Sigmoid colon (tissue), 7 donors: ENCODE results near the gene SPSB1. TPM values are rescaled to one million over a fixed set of nuclear protein-coding genes. Genes with fewer than 3 reads are reported as not detected.

Experiments used
- DNase-seq: peaks from one replicate; pipeline ENCODE4 v3.0.0-alpha.2; 2019
- H3K27ac ChIP-seq, 4 donors: fragments of 200-600 bp; sonication (generic); one replicate each; pipeline ENCODE4 v1.5.1; 2016 to 2019; ENCODE audit warnings: mild to moderate bottlenecking in 1 of 4
- H3K27me3 ChIP-seq, 3 donors: fragments of 200-600 bp; sonication (generic); one replicate each; pipeline ENCODE4 v1.5.1; 2019; ENCODE audit warnings: mild to moderate bottlenecking in 1 of 3
- H3K36me3 ChIP-seq, 4 donors: fragments of 200-600 bp; sonication (generic); one replicate each; pipeline ENCODE4 v1.5.1; 2016 to 2019
- H3K4me1 ChIP-seq, 4 donors: fragments of 200-600 bp; sonication (generic); one replicate each; pipeline ENCODE4 v1.5.1; 2017 to 2019
- H3K4me3 ChIP-seq, 4 donors: fragments of 200-600 bp; sonication (generic); one replicate each; pipeline ENCODE4 v1.5.1; 2017 to 2019; ENCODE audit warnings: mild to moderate bottlenecking in 2 of 4, moderate library complexity in 1 of 4
- H3K9me3 ChIP-seq, 4 donors: fragments of 200-600 bp in 3 of 4; sonication (generic) in 3 of 4; one replicate each; pipeline versions ENCODE4 v1.5.1 to v1.6.1; 2013 to 2019
- EP300 ChIP-seq, 4 donors: sonication (generic); formaldehyde crosslinking; IDR thresholded peaks; one replicate each; pipeline ENCODE4 v1.6.1; 2017; ENCODE audit warnings: antibody characterized with exemption in 4 of 4
- POLR2A ChIP-seq, 2 donors: fragments of 450-650 bp; IDR thresholded peaks; one replicate each; pipeline ENCODE4 v1.6.1; 2016; ENCODE audit warnings: antibody characterized with exemption in 2 of 2, mild to moderate bottlenecking in 2 of 2, moderate library complexity in 2 of 2
- POLR2AphosphoS5 ChIP-seq, 4 donors: sonication (generic); formaldehyde crosslinking; IDR thresholded peaks; one replicate each; pipeline ENCODE4 v1.6.1; 2017; ENCODE audit warnings: antibody characterized with exemption in 4 of 4
- WGBS, 2 donors: extraction: QIAGEN DNeasy Blood & Tissue Kit; methylation state at CpG; one replicate each; pipeline ENCODE4 v1.1.7; 2013; 5-methylcytosine and 5-hydroxymethylcytosine counted together
- intact Hi-C: fragments of 100-400 bp; cut with DNase I; formaldehyde crosslinking; loops from one replicate; pipeline ENCODE4 v1.15.1; 2023
- polyA plus RNA-seq, 3 donors: library from polyadenylated mRNA; stranded (reverse); fragments of 200-250 nt; gene quantifications; one replicate each; pipeline ENCODE4 v1.2.3, GENCODE V29; 2013
- total RNA-seq, 4 donors: library from RNA; depleted of rRNA; stranded (reverse); fragments of >200 nt; gene quantifications; one replicate each; pipeline ENCODE4 v1.1.0, GENCODE V29; 2016
- TF ChIP-seq, protein P1 (sequence below), 4 experiments: fragments of 450-650 bp in 3 of 4; fragments of 200-600 bp in 1 of 4; IDR thresholded peaks; one replicate each; pipeline ENCODE4 v1.5.1; 2016 to 2019; ENCODE audit warnings: antibody characterized with exemption in 4 of 4, mild to moderate bottlenecking in 3 of 4, moderate library complexity in 2 of 4
- donor health status: healthy with polysubstance abuse.
- donor health status: Bipolar disorder and iron deficiency.
- donor health status: healthy.

Gene SPSB1
- total and polyA plus RNA-seq, 7 donors: 17.4 to 34.3 (median 26.4) TPM

DNA sequence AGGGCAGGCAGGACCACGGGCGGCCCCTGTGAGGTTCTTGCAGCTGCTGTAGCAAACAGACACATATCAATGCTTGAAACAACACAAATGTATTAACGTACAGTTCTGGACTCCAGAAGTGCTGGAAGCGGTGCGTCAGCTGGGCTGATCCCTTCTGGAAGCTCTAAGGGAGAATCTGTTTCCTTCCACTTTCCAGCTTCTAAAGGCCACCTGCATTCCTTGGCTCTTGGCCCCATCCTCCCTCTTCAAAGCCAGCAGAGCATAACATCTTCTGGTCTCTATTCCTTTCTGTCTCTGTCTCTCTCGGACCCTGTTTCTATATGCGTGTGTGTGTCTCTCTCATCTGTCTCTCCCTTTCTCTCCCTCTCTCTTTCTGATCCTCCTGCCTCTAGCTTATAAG lies 102.3 kb downstream of the SPSB1 start:
- Histone ChIP-seq H3K4me1 (peaks cover 0 to 22% (median 8%) of the 10 kb centered on the region in 4 donors), H3K27me3 (no peaks in the 10 kb centered on the region), H3K36me3 (no peaks in the 10 kb centered on the region), H3K9me3 (peaks cover 0 to 3% (median 0%) of the 10 kb centered on the region in 4 donors), H3K27ac (no peak overlapping the region), H3K4me3 (no peak overlapping the region)
- TF ChIP-seq POLR2AphosphoS5 (IDR thresholded peaks at IDR 0.05): no peak
- no peak for TF ChIP-seq EP300 (IDR thresholded peaks at IDR 0.05)
- TF ChIP-seq, protein P1, sequence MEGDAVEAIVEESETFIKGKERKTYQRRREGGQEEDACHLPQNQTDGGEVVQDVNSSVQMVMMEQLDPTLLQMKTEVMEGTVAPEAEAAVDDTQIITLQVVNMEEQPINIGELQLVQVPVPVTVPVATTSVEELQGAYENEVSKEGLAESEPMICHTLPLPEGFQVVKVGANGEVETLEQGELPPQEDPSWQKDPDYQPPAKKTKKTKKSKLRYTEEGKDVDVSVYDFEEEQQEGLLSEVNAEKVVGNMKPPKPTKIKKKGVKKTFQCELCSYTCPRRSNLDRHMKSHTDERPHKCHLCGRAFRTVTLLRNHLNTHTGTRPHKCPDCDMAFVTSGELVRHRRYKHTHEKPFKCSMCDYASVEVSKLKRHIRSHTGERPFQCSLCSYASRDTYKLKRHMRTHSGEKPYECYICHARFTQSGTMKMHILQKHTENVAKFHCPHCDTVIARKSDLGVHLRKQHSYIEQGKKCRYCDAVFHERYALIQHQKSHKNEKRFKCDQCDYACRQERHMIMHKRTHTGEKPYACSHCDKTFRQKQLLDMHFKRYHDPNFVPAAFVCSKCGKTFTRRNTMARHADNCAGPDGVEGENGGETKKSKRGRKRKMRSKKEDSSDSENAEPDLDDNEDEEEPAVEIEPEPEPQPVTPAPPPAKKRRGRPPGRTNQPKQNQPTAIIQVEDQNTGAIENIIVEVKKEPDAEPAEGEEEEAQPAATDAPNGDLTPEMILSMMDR (IDR thresholded peaks at IDR 0.05): no peak
- intact Hi-C loops: no loop called here
- 96 to 97% methylated on average over 7 of the region's 7 CpGs for WGBS, 2 donors
- DNase-seq: no peak

DNA sequence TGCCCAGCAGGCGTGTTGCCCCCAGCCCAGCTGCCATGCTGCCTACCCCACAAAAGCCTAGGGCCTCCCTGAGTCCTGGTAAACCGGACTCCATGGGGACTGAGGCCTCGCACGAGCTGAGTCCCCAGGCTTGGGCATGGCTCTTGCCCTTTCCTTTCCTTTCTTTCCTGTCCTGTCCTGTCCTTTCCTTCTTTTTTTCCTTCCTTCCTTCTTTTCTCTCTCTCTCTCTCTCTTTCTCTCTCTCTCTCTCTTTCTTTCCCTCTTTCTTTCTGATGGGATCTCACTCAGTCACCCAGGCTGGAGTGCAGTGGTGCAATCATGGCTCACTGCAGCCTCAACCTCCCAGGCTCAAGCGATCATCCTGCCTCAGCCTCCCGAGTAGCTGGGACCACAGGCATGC lies 104.4 kb downstream of the SPSB1 start:
- Histone ChIP-seq H3K4me1 (peaks cover 0 to 33% (median 12%) of the 10 kb centered on the region in 4 donors), H3K27ac (no peak overlapping the region), H3K4me3 (no peak overlapping the region), H3K27me3 (no peaks in the 10 kb centered on the region), H3K36me3 (no peaks in the 10 kb centered on the region), H3K9me3 (peaks cover 0 to 3% (median 0%) of the 10 kb centered on the region in 4 donors)
- no peak for TF ChIP-seq POLR2AphosphoS5 (IDR thresholded peaks at IDR 0.05)
- 92 to 94% methylated on average over 6 of the region's 6 CpGs for WGBS, 2 donors
- no peak for DNase-seq
- intact Hi-C loops: no loop called here

DNA sequence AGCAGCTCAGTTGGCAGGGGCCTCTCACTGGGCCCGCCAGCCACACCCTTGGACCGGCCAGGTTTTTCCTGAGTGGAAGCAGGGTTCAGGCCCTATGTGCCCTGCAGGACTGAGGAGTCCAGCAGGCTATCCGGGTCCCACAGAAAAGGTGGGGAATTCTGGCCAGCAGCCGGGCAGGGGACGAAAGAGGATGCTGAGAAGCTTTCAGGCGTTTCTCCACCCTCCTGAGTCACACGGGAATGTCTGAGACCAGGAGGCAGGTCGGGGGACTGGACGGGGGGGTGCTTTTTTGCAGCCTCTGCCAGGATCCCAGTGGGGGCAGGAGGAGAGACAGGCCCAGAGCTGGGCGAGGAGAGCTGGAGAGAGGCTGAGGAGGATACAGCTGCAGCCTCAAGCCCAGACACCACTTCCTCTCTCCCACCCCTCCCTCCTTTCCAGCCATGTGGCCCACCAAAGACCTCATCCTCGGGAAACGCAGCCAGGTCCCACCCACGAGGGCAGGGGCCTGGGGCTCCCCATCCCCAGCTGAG lies 105.4 kb downstream of the SPSB1 start:
- peak in 1 of 4 donors; percentile 6 for TF ChIP-seq POLR2AphosphoS5 (IDR thresholded peaks at IDR 0.05)
- TF ChIP-seq, protein P1 (IDR thresholded peaks at IDR 0.05): no peak
- TF ChIP-seq EP300 (IDR thresholded peaks at IDR 0.05): no peak
- no peak for TF ChIP-seq POLR2A (IDR thresholded peaks at IDR 0.05)
- Histone ChIP-seq H3K4me1 (peaks cover 0 to 33% (median 12%) of the 10 kb centered on the region in 4 donors), H3K4me3 (no peak overlapping the region), H3K36me3 (no peaks in the 10 kb centered on the region), H3K27ac (peak overlapping the region in 1 of 4 donors; percentile 52), H3K27me3 (no peaks in the 10 kb centered on the region), H3K9me3 (peaks cover 0 to 3% (median 0%) of the 10 kb centered on the region in 4 donors)
- intact Hi-C loops: no loop called here
- no peak for DNase-seq
- WGBS, 2 donors: 54 to 75% methylated on average over 13 of the region's 13 CpGs

DNA sequence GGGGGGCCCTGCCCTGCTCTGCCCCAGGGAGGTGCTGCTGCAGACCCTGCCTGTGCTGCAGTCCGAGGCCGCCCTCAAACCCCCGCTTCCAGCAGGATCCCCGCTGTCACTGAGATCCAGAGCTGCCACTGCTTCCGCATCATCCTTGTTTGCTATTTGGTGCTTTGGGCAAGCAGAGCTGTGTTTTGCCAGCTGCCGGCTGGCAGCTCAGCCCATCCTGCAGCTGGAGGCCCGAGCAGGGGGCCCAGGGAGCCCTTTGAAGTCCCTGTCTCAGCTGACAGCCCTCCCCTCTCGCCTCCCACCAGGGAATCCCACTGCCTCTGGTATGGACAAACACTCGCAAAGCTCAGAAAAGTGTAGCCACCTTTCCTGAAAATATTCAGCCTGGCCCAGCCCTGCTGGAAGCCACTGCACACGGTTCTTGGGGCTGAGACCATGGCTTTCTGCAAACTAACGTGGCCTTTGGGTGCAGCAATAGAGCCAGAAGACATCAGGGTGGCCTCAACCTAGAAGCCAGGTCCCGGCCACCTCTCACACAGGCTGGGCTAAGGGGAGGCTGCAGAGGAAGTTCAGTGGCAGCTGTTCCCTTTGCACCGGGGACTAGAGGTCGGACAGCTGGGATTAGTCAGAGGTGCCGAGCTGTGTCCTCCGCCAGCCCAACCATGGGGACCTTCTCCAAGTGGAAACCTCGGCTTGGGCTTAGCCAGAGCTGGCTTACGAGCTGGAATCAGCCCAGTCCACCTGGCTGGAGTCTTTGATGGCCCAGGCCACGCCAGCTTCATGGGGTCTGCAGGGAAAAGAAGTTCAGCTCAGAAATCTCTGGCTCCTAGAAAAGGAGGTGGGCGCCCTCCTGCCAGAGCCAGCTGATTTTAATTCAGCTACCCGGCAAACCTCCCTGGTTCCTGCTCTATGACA lies 107.1 kb downstream of the SPSB1 start:
- Histone ChIP-seq H3K4me3 (no peak overlapping the region), H3K36me3 (no peaks in the 10 kb centered on the region), H3K27ac (peak overlapping the region in 2 of 4 donors; percentile 4 to 24), H3K9me3 (peaks cover 0 to 3% (median 0%) of the 10 kb centered on the region in 4 donors), H3K27me3 (no peaks in the 10 kb centered on the region), H3K4me1 (peaks cover 0 to 33% (median 12%) of the 10 kb centered on the region in 4 donors)
- no peak for TF ChIP-seq EP300 (IDR thresholded peaks at IDR 0.05)
- no peak for TF ChIP-seq POLR2A (IDR thresholded peaks at IDR 0.05)
- TF ChIP-seq, protein P1 (IDR thresholded peaks at IDR 0.05): no peak
- TF ChIP-seq POLR2AphosphoS5 (IDR thresholded peaks at IDR 0.05): no peak
- 59 to 68% methylated on average over 21 of the region's 21 CpGs for WGBS, 2 donors
- peak; percentile 81 for DNase-seq
- intact Hi-C loops: loop anchor here (10.0 kb wide), 1 partner anchor 495 kb away; no protein-coding TSS in a partner anchor

DNA sequence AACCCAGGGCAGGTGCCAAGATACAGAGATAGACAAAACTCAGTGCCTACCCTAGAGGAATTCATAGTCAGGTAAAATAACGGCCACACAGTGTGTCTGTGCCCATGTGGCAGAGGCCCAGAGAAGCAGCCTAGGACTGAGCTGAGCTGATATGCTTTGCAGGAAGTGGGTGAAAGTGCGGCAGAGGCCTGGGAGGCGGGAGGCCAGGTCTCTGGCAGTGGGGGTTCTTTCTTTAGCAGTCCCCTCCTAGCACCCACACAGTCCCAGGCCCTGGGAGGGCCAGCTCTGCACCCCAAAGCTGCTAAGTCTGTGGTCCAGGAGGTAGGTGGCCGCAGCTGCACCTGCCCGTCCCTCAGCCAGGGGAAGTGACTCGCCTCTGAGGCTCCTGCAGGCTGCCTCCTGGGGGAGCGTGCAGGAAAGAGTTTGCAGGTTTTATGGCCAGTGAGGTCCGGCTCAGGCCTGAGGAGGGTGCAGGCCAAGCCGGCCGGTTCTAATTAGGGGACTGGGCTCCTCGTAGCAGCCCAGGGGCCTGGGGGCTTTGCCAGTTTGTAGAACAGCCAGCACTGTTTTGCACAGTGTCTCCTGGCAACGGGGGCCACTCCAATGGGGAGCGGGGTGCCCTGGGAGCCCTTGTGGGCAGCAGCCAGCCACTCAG lies 107.9 kb downstream of the SPSB1 start:
- 30 to 42% methylated on average over 13 of the region's 13 CpGs for WGBS, 2 donors
- H3K27me3 ChIP-seq: no peaks in the 10 kb centered on the region
- no peaks in the 10 kb centered on the region for H3K36me3 ChIP-seq
- DNase-seq: no peak
- H3K9me3 ChIP-seq: no peaks in the 10 kb centered on the region
- H3K4me1 ChIP-seq: peaks cover 0 to 33% (median 12%) of the 10 kb centered on the region in 4 donors
- no peak overlapping the region for H3K27ac ChIP-seq
- intact Hi-C loops: loop anchor here (10.0 kb wide), 1 partner anchor 496 kb away; no protein-coding TSS in a partner anchor
- TF ChIP-seq, protein P1 (IDR thresholded peaks at IDR 0.05): no peak
- no peak for TF ChIP-seq POLR2A (IDR thresholded peaks at IDR 0.05)
- TF ChIP-seq POLR2AphosphoS5 (IDR thresholded peaks at IDR 0.05): no peak
- no peak for TF ChIP-seq EP300 (IDR thresholded peaks at IDR 0.05)
- H3K4me3 ChIP-seq: no peak overlapping the region
